ENCODE measurements around the gene TSHZ3. TPM values are rescaled to one million over a fixed set of nuclear protein-coding genes. Genes with fewer than 3 reads are reported as not detected.

Gene TSHZ3
- total RNA-seq, 1 donor from 2014 or later: 6.1 TPM

- no peak overlapping the region for H3K27ac Mint-ChIP-seq (ENCODE audit: unreplicated experiment)
- H3K9me3 ChIP-seq (ENCODE audit: insufficient read depth, low read depth, low read length): no peaks in the 10 kb centered on the region
- H3K4me3 ChIP-seq (ENCODE audit: insufficient read depth, low read depth, low read length): no peak overlapping the region
- H3K79me2 ChIP-seq (ENCODE audit: insufficient read depth, low read length): peaks cover 49% of the 10 kb centered on the region
- no peaks in the 10 kb centered on the region for H3K36me3 ChIP-seq (ENCODE audit: insufficient read depth, low read length)
- TF ChIP-seq CTCF (IDR thresholded peaks at IDR 0.05; ENCODE audit: insufficient read depth, low read depth, low read length): no peak
- no peak for TF ChIP-seq EZH2 (IDR thresholded peaks at IDR 0.05; ENCODE audit: insufficient read depth, low read length)
- H3K9ac ChIP-seq (ENCODE audit: low read length): no peak overlapping the region
- no peak overlapping the region for H3K4me3 Mint-ChIP-seq (ENCODE audit: unreplicated experiment)
- peaks cover 78% of the 10 kb centered on the region for H4K20me1 ChIP-seq (ENCODE audit: insufficient read depth, low read length)
- FAIRE-seq (no peak), DNase-seq (ENCODE audit: low read depth) (no peak)
- peaks cover 7% of the 10 kb centered on the region for H3K4me1 Mint-ChIP-seq (ENCODE audit: low read depth, unreplicated experiment)
- no peaks in the 10 kb centered on the region for H3K27me3 Mint-ChIP-seq (ENCODE audit: low read depth, unreplicated experiment)
- H3K9me3 Mint-ChIP-seq (ENCODE audit: unreplicated experiment): no peaks in the 10 kb centered on the region
- no peak overlapping the region for H2AFZ ChIP-seq (ENCODE audit: low read depth, low read length)
- H3K27ac ChIP-seq (ENCODE audit: low read depth, low read length): no peak overlapping the region
- H3K4me2 ChIP-seq (ENCODE audit: low read length): no peak overlapping the region
- peaks cover 4% of the 10 kb centered on the region for H3K36me3 Mint-ChIP-seq (ENCODE audit: low read depth, unreplicated experiment)
- peaks cover 2% of the 10 kb centered on the region for H3K4me1 ChIP-seq (ENCODE audit: insufficient read depth, low read length)
- H3K27me3 ChIP-seq (ENCODE audit: insufficient read depth, low read length): no peaks in the 10 kb centered on the region
These were observed 59.3 kb downstream of the TSHZ3 start for GRCh38 chr19:31289976-31290375.

- Histone ChIP-seq H3K9me3 (ENCODE audit: insufficient read depth, low read depth, low read length) (no peaks in the 10 kb centered on the region), H3K79me2 (ENCODE audit: insufficient read depth, low read length) (peaks cover 49% of the 10 kb centered on the region), H3K9ac (ENCODE audit: low read length) (no peak overlapping the region), H3K4me1 (ENCODE audit: insufficient read depth, low read length) (peaks cover 2% of the 10 kb centered on the region), H3K4me3 (ENCODE audit: insufficient read depth, low read depth, low read length) (no peak overlapping the region), H3K4me2 (ENCODE audit: low read length) (no peak overlapping the region), H2AFZ (ENCODE audit: low read depth, low read length) (no peak overlapping the region), H4K20me1 (ENCODE audit: insufficient read depth, low read length) (peaks cover 81% of the 10 kb centered on the region), H3K27ac (ENCODE audit: low read depth, low read length) (no peak overlapping the region), H3K27me3 (ENCODE audit: insufficient read depth, low read length) (no peaks in the 10 kb centered on the region), H3K36me3 (ENCODE audit: insufficient read depth, low read length) (no peaks in the 10 kb centered on the region)
- FAIRE-seq (no peak), DNase-seq (ENCODE audit: low read depth) (no peak)
- H3K9me3 Mint-ChIP-seq (ENCODE audit: unreplicated experiment): no peaks in the 10 kb centered on the region
- peaks cover 7% of the 10 kb centered on the region for H3K4me1 Mint-ChIP-seq (ENCODE audit: low read depth, unreplicated experiment)
- no peak overlapping the region for H3K4me3 Mint-ChIP-seq (ENCODE audit: unreplicated experiment)
- H3K27me3 Mint-ChIP-seq (ENCODE audit: low read depth, unreplicated experiment): no peaks in the 10 kb centered on the region
- no peak for TF ChIP-seq EZH2 (IDR thresholded peaks at IDR 0.05; ENCODE audit: insufficient read depth, low read length)
- TF ChIP-seq CTCF (IDR thresholded peaks at IDR 0.05; ENCODE audit: insufficient read depth, low read depth, low read length): no peak
- H3K36me3 Mint-ChIP-seq (ENCODE audit: low read depth, unreplicated experiment): peaks cover 4% of the 10 kb centered on the region
- H3K27ac Mint-ChIP-seq (ENCODE audit: unreplicated experiment): no peak overlapping the region
These were observed 59.8 kb downstream of the TSHZ3 start for GRCh38 chr19:31289381-31289880.

GRCh38 chr19:31286491-31286890, 62.7 kb downstream of the TSHZ3 start:
- Histone ChIP-seq H4K20me1 (ENCODE audit: insufficient read depth, low read length) (peaks cover 78% of the 10 kb centered on the region), H3K79me2 (ENCODE audit: insufficient read depth, low read length) (peaks cover 59% of the 10 kb centered on the region), H2AFZ (ENCODE audit: low read depth, low read length) (no peak overlapping the region), H3K4me2 (ENCODE audit: low read length) (no peak overlapping the region), H3K9ac (ENCODE audit: low read length) (no peak overlapping the region), H3K9me3 (ENCODE audit: insufficient read depth, low read depth, low read length) (no peaks in the 10 kb centered on the region), H3K27me3 (ENCODE audit: insufficient read depth, low read length) (no peaks in the 10 kb centered on the region), H3K27ac (ENCODE audit: low read depth, low read length) (no peak overlapping the region), H3K36me3 (ENCODE audit: insufficient read depth, low read length) (no peaks in the 10 kb centered on the region), H3K4me3 (ENCODE audit: insufficient read depth, low read depth, low read length) (no peak overlapping the region), H3K4me1 (ENCODE audit: insufficient read depth, low read length) (peaks cover 2% of the 10 kb centered on the region)
- no peak overlapping the region for H3K4me3 Mint-ChIP-seq (ENCODE audit: unreplicated experiment)
- no peak for TF ChIP-seq EZH2 (IDR thresholded peaks at IDR 0.05; ENCODE audit: insufficient read depth, low read length)
- no peak for TF ChIP-seq CTCF (IDR thresholded peaks at IDR 0.05; ENCODE audit: insufficient read depth, low read depth, low read length)
- H3K36me3 Mint-ChIP-seq (ENCODE audit: low read depth, unreplicated experiment): peaks cover 4% of the 10 kb centered on the region
- DNase-seq (ENCODE audit: low read depth): no peak
- no peak overlapping the region for H3K27ac Mint-ChIP-seq (ENCODE audit: unreplicated experiment)
- peaks cover 12% of the 10 kb centered on the region for H3K4me1 Mint-ChIP-seq (ENCODE audit: low read depth, unreplicated experiment)
- H3K27me3 Mint-ChIP-seq (ENCODE audit: low read depth, unreplicated experiment): no peaks in the 10 kb centered on the region
- no peak for FAIRE-seq
- no peaks in the 10 kb centered on the region for H3K9me3 Mint-ChIP-seq (ENCODE audit: unreplicated experiment)

Measured in astrocyte (in vitro differentiated cells and primary cell).